GM13977 (cell line): Measurements from ENCODE around the gene WDR43.

Experiments used
- DNase-seq: peaks from one replicate; pipeline ENCODE4 v3.0.0; 2012; ENCODE audit warnings: low spot score
- in situ Hi-C: fragments of 300-500 bp; cut with MboI; formaldehyde crosslinking; loops from one replicate; pipeline ENCODE4 v1.12.0; 2022; ENCODE audit warnings: low sequenced_read_pairs, low pct_unique_long_range_greater_than_20kb, mixed read lengths, inconsistent platforms; ENCODE audit not compliant: unreplicated experiment
- TF ChIP-seq, protein P1 (sequence below): IDR thresholded peaks from 2 replicates; pipeline ENCODE4 v1.5.1; 2012; ENCODE audit warnings: mild to moderate bottlenecking, control low read depth; ENCODE audit not compliant: insufficient read depth; ENCODE audit errors: extremely low read depth, missing control alignments

WDR43 gene

GRCh38 chr2:28994074-28994473 is 99.6 kb downstream of the WDR43 start:
- no peak for DNase-seq
- in situ Hi-C loops, result no loop called here
- TF ChIP-seq, protein P1, sequence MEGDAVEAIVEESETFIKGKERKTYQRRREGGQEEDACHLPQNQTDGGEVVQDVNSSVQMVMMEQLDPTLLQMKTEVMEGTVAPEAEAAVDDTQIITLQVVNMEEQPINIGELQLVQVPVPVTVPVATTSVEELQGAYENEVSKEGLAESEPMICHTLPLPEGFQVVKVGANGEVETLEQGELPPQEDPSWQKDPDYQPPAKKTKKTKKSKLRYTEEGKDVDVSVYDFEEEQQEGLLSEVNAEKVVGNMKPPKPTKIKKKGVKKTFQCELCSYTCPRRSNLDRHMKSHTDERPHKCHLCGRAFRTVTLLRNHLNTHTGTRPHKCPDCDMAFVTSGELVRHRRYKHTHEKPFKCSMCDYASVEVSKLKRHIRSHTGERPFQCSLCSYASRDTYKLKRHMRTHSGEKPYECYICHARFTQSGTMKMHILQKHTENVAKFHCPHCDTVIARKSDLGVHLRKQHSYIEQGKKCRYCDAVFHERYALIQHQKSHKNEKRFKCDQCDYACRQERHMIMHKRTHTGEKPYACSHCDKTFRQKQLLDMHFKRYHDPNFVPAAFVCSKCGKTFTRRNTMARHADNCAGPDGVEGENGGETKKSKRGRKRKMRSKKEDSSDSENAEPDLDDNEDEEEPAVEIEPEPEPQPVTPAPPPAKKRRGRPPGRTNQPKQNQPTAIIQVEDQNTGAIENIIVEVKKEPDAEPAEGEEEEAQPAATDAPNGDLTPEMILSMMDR, result no peak

- in situ Hi-C loops, result no loop called here
- TF ChIP-seq, protein P1, result no peak
- no peak for DNase-seq
These were observed 100.2 kb downstream of the WDR43 start for GRCh38 chr2:28994679-28995078.

DNA sequence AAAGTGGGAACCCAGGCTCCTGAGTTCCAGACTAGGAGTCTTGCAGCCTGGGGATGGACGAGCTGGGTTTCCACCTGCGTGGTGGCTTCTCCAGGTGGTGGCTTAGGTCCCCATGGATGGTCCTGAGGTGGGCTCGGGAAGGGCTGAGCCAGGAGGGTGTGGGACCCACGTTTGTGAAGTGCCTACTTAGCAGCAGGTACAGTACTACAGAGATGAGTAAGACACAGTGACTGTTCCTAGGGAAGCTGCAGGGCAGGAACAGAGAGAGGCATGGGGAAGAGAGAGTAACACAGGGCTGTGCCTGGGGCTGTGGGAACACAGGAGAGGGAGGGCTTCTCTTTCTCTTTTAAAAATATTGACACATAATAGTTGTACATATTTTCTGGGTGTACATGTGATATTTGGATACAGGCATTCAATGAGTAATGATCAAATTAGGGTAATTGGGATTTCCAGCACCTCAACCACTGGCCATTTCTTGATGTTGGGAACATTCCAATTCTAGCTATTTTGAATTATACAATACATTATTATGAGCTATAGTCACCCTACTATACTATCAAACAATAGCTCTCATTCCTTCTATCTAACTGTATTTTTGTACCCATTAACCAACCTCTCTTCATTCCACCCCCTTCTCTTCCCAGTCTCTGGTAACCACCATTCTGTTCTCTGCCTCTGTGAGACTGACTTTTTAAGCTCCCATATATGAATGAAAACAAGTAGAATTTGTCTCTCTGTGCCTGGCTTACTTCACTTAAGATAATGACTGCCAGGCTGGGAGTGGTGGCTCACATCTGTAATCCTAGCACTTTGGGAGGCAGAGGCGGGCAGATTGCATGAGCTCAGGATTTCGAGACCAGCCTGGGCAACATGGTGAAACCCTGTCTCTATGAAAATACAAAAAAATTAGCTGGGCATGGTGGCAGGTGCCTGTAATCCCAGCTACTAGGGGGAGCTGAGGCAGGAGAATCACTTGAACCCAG is 101.6 kb downstream of the WDR43 start:
- DNase-seq, result no peak
- in situ Hi-C loops, result no loop called here

DNA sequence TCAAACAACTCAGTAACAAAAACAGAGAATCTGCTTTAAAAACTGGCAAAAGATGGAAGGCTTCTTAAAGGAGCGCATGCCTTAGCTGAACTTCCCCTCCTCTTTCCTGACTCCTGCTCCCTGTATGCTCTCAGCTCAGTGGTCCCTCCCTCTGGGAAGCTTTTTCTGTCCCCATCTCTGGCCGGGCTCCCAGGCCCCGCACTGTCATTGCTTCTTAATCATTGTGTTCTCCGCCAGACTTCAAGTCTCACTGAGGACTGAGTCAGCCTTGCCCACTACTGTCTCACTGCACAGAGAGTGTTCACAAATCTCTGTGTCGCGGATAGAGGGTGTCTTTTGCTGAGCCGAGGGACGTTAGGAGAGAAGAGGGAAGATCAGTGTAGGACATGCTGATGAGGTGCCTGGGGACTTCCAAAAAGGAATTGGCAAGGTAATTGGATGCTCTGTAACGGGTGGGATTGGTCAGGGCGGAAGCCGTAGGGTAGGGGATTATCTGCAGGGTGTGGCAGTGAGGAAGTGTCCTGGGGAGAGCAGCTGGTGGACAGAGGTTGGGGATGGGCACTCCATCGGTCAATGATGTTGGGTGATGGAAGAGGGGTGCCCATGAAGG is 102.9 kb downstream of the WDR43 start:
- in situ Hi-C loops, result no loop called here
- TF ChIP-seq, protein P1, result no peak
- no peak for DNase-seq

More for the DNA sequence above, 101.6 kb downstream of the WDR43 start:
- TF ChIP-seq, protein P1, result no peak
